ENCODE results near the gene GPR25.

GPR25 gene, protein sequence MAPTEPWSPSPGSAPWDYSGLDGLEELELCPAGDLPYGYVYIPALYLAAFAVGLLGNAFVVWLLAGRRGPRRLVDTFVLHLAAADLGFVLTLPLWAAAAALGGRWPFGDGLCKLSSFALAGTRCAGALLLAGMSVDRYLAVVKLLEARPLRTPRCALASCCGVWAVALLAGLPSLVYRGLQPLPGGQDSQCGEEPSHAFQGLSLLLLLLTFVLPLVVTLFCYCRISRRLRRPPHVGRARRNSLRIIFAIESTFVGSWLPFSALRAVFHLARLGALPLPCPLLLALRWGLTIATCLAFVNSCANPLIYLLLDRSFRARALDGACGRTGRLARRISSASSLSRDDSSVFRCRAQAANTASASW

DNA sequence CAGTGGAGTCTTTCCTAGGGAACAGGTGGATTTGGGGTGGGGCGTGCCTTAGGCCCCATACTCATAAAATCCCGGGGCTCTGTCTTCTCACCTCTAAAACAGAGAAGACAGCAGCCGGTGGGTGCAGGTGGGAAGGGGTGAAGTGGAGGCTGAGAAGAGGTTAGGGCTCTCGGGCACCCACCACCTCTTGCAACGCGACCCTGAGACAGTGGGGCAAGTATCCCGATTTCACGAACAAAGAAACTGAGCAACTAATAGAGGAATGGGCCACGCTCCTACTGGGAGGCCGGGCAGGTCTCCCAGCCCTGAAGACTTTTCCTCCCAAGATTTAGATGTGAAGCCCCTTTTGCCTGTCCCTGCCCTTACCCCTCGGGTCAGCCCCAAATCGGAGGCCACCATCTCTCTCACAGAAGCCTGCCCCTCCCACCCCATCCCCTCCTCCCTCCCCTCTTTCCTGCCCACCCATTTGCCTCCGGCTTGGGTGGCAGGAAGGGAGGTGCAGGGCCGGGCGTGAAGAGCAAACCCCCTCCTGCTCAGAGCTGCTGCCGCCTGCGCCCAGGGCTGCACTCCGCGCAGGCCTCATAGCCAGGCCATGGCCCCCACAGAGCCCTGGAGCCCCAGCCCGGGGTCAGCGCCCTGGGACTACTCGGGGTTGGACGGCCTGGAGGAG lies at the start of gene GPR25:
Gene GPR25, plus strand, starts transcription at position 536 of the 670 bp plus-strand sequence. Its CDS starts 57 bp downstream, at position 593.
- DNase-seq, result no peak

DNA sequence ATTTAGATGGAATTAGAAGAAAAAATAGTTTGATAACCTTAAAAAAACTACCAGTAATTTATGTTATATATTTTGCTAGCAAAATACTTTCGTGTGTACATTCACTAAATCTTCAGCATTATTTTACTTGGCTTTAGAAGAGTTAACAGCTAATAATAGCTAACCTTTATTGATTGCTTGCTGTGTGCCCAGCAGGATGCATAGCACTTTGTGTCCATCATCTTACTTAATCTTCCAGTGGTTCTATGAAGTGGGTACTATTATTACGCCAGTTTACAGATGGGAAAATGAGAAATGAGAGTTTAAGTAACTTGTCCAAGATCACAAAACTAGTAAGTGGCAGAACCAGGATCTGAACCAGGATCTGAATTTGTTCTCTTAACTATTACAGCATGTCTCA lies 41.7 kb upstream of the GPR25 start:
- no peak for DNase-seq

DNA sequence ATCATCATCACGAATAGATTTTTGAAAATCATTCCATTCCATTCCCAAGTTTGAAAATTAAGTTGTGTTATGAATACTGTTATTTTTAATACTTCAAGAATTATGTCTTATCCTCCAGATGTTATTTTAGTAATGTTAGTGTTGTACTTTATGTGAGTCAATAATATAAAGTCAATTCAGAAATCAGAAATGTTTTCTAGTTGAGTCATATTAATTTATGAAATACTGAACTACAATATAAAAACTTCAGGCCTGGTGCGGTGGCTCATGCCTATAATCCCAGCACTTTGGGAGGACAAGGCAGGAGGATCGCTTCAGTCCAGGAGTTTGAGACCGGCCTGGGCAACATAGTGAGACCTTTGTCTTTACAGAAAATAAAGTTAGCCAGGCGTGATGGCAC lies 38.4 kb upstream of the GPR25 start:
- DNase-seq, result no peak

DNA sequence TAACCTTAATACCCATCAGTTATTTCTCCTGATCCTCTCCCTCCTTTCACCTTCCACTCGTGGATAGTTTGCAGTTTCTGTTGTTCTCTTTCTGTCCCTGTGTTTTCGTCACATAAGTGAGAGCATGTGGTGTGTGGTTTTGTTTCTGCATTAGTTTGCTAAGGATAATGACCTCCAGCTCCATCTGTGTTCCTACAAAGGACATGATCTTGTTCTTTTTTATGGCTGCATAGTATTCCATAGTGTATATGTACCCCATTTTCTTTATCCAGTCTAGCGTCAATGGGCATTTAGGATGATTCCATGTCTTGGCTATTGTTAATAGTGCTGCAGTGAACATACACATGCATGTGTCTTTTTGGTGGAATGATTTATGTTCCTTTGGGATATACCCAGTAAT lies 36.6 kb upstream of the GPR25 start:
- DNase-seq, result no peak

DNA sequence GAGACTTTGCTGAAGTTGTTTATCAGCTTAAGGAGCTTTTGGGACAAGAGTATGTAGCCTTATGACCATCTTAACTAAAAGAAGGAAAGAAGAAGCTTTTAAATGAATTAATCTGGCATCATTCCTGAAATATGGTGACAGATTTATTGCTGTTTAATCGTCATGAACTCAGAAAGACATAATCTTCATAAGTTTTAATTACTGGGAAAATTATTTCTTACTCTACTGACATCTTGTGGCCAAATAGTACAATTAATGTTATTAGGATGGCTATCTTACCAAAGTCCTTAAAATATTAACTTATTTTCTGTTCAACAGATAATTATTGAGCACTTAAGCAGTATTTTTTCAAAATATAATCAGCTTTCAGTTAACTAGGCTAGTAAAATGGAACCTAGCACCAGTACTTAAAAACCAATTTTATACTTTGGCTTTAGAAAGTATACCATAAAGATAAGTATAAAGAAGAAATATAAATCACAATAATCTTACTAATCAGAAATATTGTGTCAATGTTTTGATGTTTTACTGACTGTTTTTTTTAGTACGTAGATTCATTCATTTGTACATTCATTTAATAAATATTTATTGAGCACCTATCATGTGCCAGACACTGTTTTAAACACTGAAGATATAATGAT lies 34.7 kb upstream of the GPR25 start:
- no peak for DNase-seq

DNA sequence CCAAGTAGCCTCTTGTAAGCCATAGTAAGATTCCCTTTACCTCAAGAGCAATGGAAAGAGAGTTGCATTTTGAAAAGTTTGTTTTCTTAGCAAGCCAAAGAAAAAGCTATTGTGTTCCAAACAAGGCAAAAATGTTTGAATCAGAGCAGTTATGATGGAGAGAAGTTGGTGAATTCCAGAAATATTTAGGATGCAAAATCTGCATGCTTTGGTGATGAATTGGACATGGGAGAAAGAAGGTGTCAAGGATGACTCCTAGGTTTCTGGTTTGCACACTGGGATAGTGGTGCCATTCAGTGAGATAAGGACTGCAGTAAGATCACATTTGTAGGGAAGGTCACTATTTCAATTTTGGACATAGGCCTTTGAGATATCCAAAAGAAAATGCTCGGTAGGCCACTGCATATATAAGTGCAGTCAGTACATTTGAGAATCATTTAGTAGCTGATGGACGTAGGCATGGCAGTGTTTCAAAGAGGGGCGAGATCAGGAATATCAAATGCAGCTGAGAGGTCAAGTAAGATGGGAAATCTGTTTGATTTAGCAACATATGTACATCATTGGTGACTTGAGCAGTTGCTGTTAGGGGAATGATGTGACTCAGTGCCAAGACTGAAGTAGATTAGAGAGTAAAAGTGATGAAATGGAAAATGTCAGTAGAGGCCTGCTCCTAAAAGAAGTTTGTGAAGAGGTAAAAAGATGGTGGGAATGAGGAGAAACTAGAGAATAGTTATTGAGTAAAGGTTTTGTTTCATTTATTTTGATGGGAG lies 33.9 kb upstream of the GPR25 start:
- no peak for DNase-seq

DNA sequence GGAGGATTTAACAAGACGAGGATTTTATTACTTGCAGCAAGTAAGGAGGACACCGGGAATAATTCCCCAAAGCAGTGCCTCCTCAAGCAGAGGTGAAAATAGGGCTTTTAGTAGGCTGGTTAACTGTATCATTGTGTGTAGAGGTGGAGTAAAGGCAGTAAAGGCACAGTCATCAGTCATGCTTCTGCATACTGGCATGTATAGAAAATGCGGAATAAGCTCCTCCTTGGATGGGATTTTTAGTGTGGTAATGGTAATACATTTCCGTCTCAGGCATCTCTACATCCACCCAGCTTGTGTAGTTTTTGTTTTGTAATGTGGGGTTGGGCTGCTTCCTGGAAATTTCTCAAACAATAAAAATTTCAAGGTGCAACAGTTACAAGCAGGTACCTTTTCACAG lies 27.4 kb upstream of the GPR25 start:
- no peak for DNase-seq

DNA sequence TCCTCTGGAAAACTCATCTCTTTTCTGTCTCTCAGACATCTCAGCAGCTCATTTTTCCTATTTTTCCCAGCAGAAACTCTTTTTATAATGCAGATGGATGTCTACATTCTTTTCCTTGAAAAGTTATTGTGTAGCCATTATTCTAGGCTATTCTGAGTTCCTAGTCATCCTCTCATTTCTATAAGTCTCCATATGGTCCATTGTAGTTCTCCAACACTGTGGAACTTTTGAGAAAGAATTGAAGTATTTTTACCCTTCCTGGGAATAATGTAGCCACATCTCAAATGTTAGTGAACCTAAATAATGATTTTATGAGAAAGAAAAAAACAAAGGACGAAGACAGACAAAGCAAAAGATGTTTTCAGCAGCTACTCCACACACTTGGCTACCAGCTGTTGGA lies 26.4 kb upstream of the GPR25 start:
- no peak for DNase-seq

DNA sequence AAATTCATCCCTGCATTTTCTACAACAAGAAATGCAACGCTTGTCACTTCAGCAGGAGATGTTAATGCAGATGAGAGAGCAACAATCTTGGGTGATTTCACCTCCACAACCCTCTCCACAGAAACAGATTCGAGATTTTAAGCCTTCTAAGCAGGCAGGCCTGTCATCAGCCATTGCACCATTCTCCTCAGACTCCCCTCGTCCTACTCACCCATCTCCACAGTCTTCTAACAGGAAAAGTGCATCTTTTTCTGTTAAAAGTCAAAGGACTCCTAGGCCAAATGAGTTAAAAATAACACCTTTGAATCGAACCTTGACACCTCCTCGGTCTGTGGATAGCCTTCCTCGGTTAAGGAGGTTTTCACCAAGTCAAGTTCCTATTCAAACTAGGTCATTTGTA lies 23.4 kb upstream of the GPR25 start:
- no peak for DNase-seq

DNA sequence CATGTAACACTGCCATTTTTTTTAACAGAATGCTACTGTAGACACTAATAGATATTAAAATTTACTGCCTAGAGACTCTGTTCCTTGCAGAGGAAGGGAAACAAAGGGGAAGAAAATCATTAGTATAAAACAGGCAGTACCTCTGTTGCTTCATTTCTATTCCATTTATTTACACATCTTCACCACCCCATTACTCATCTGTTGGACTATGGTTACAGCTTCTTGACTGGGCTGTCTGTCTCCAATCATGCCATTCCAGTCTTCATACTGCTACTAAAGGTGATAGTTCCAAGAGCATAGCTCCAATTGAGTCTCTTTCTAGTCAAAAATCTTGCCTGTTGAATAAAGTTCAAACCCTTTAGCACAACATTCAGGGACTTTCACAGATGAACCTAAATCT lies 22.2 kb upstream of the GPR25 start:
- no peak for DNase-seq

DNA sequence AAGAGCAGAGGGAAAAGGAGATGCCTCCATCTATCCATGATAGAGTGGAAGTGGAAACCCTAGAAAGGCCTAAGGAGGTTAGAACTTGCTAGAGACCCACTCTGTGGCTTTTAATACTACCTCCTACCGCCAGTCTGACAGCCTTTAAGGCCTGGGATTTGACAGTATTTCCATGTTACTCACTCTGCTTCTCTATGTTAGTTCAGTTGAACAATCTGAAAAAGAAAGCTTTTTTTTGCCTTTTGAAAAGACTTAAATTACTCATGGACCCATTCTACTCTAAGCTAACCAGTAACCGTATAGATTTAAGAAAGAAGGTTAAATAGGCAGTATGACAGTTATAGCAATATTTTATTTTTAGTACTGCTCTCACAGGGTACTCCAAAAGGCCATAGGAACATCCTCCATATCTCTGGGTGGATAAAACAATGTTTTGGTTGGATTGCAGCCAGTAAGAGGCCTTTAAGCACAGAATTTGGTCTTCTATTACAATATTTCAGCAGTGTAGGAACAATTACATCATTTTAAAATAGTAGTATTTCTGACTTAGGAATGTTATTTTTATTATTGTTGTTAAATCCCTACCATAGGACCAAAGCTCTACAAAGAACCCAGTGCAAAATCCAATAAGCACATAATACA lies 15.9 kb upstream of the GPR25 start:
- DNase-seq, result no peak

DNA sequence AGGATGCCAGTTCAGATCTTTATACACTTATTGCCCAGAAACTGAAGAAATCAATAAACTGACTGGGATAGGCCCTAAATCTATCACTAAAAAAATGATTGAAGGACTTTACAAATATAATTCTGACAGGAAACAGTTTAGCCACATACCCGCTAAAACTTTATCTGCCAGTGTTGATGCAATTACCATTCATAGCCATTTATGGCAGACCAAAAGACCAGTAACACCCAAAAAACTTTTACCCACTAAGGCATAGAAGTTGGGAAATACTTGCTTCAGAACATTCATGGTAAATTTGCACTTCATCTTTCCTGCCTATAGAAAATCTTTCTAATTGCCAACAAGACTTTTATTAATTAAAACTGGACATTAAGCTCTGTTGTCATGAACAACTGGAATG lies 15.0 kb upstream of the GPR25 start:
- no peak for DNase-seq

DNA sequence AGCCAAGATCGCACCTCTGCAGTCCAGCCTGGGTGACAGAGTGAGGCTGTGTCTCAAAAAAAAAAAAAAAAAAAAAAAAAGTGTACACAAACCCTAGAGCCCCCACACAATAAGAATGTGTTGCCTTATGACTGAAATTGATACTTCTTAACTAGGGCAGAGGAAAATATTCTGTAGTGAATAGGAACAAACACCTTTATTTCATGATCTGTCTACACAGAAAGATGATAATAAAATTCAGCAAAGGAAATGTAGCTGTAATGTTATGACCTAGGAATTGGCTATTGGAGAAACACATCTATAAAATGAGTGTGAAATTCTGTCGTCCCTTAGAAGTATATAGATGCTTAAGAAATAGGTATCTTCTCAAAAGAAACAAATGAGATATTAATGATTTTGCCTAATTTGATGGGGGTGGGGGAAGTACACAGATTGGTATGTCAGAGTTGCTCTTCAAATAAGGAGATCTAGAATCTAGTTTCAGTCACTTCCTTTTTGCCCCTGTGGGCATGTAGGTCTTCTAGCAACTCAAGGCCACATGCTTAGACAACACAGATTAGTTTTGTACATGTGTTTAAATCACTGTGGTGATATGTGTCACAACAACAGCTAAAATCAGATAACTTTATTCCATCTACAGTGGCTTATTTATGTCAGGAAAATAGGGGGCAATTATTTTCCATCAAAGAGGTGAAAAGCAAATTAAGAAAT lies 10.7 kb upstream of the GPR25 start:
- peak; percentile 24 for DNase-seq

DNA sequence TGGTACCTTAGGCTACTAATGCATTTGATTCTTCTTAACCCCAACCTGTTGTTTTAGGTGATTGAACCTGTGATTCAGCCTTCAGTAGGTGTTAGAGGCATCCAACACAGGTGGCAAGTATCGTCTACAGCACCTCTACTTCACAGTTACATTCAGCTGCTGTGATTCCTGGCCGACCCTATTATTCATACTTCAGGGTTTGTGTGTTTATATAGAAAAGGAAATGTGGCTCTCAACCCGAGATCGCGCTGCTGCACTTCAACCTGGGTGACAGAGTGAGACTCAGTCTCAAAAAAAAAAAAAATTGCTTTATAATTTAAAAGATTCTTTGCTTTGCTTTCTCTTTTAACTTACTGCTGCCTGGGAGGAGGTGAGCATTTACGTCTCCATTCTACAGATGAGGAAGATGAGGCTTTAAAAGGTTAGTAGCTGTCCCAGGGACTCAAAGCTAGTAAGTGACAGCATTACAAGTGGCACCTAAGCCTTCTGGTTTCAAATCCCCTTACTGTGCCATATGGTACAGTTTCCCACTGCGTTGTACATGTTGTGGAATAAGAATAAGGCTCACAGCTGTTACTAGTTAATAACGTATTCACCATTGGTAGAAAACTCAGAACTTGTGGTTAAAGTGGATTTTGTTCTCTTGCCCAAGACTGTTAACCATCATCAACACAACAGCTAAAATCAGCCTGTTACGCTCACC lies 9.9 kb upstream of the GPR25 start:
- DNase-seq, result no peak

DNA sequence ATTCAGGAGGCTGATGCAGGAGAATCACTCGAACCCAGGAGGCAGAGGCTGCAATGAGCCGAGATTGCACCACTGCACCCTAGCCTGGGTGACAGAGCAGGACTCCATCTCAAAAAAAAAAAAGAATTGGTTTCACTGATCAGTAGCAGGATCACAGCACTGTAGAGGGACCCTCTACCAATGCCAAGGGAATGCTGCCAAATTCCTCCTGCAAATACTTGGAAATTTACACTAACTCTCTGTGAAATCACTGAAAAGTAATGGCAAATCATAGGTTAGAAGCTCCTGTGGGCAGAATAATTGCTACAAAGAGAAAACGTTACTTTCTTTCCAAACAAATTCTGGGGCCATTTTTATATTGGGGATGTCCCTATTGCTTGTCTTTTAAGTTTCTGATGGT lies 6.7 kb upstream of the GPR25 start:
- DNase-seq, result no peak

DNA sequence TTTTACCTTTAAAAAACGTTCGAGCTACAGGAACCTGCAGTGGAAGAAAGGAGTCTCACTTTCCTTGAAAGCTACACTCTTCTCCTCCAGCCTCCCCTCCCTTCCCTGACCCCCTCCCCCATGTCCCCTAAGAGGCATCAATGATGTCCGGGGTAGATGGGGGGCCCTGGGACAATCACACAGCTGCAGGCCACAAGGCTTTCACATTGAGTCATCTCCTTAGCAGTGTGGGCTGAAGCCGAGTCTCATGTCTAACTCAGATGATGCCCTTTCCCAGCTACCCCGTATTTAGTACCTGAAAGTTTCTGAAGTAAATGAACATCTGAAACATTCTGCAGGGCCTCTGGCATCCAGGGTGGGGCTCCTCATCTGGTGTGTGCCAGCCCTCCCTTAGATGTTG lies 6.3 kb upstream of the GPR25 start:
- DNase-seq, result peak; percentile 73

DNA sequence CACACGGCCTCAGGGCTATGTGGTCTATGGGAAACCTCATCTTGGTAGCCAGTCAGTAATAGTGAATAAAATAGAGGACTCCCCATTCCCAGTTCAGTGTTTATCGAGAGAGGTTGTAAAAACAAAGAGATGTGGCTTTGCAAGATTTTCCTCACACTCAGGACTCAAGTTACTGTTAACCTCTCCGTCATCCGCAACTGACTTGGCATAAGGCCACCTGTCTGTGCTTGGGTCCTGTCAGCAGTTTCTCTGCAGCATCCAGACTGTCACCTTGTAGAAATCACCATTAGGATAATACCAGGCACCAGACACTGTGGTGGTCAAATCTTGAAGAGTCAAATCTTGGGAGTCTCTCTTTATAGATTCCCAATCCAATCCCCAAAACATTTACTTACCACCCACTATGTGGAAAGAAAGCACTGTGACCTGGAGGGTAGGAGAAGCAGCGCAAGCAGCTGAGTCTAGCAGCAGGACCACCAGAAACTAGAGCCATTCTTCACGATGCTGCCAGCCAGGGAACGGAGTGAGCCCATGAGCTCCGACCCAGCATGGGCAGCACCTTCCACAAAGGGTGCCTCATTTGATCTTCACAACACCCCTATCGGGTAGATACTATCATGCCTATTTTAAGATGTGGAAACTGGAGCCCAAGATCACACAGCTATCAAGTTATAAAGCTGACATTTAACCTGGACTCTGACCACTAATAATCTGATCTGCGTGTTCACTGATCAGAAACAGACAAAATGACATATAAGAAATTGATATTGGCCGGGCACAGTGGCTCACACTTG lies 5.6 kb upstream of the GPR25 start:
- no peak for DNase-seq

DNA sequence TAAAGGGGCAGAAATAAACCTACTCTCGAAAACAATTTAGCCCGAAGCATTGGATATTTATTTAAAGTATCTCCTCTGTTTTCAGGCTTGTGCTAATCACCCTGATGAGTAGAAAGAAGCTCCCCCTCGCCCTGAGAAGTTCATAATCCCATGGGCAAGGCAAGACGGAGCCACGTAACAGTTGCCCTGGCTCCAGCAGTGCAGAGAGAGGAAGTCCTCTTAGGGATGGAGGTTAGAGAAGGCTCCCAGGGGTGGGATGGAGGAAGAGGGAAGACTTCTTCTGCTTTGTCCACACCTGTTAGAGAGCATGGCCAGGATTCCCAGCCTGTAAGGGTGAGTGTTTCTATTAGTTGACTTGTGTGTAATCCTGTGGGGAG lies 3.4 kb upstream of the GPR25 start:
- no peak for DNase-seq

DNA sequence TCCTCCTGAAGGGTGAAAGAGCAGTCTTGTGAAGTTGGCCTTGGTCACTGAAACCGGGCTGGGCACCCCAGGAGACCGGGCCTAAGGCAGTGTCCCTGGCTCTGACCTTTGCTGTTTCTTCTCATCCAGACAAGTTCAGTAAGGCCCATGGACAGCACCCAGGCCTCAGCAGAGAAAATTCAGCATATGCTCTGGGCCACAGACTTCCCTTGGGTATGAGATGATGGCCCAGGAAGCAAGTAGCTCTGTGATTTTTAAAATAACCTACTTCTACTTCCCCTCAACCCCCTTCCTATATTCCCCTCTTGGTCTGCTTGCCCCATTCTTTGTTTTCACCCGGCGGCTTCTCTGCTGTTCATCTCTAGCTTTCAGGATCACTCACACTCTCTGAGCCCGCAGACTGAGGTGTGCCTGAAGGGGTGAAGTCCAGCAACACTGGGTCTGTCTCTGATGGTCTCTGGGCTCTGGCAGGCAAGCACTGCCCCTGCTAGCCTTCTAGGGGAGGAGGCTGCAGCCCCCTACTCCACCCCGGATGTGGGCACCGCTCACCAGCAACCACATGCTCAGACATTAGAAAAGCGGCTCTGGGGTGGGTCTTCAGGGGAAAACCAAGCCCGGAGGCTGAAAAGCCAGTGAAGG lies 2.9 kb upstream of the GPR25 start:
- peak; percentile 82 for DNase-seq

DNA sequence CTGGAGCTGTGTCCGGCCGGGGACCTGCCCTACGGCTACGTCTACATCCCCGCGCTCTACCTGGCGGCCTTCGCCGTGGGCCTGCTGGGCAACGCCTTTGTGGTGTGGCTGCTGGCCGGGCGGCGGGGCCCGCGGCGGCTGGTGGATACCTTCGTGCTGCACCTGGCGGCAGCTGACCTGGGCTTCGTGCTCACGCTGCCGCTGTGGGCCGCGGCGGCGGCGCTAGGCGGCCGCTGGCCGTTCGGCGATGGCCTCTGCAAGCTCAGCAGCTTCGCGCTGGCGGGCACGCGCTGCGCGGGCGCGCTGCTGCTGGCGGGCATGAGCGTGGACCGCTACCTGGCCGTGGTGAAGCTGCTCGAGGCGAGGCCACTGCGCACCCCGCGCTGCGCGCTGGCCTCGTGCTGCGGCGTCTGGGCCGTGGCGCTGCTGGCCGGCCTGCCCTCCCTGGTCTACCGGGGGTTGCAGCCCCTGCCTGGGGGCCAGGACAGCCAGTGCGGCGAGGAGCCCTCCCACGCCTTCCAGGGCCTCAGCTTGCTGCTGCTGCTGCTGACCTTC lies 412 bp downstream of the GPR25 start:
- no peak for DNase-seq

All from activated CD4-positive, alpha-beta T cell treated with anti-CD3 and anti-CD28 coated beads, Interleukin-10, Interleukin-2, amounts not matched to agents 100 ng/mL and 50 ng/mL, durations not matched to agents 16 hours and 8 hours (primary cell).